ENCODE measurements around the gene CXCL14.

Gene CXCL14

GRCh38 chr5:135539430-135540005, 39.3 kb downstream of the CXCL14 start:
- Histone ChIP-seq H3K4me3 (no peak overlapping the region), H3K27ac (no peak overlapping the region)
- TF ChIP-seq, protein P1, sequence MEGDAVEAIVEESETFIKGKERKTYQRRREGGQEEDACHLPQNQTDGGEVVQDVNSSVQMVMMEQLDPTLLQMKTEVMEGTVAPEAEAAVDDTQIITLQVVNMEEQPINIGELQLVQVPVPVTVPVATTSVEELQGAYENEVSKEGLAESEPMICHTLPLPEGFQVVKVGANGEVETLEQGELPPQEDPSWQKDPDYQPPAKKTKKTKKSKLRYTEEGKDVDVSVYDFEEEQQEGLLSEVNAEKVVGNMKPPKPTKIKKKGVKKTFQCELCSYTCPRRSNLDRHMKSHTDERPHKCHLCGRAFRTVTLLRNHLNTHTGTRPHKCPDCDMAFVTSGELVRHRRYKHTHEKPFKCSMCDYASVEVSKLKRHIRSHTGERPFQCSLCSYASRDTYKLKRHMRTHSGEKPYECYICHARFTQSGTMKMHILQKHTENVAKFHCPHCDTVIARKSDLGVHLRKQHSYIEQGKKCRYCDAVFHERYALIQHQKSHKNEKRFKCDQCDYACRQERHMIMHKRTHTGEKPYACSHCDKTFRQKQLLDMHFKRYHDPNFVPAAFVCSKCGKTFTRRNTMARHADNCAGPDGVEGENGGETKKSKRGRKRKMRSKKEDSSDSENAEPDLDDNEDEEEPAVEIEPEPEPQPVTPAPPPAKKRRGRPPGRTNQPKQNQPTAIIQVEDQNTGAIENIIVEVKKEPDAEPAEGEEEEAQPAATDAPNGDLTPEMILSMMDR (IDR thresholded peaks at IDR 0.05), result no peak
- no peak for DNase-seq (ENCODE audit: low spot score)

- no peak for DNase-seq (ENCODE audit: low spot score)
- TF ChIP-seq, protein P1 (IDR thresholded peaks at IDR 0.05), result no peak
- no peak overlapping the region for H3K27ac ChIP-seq
- no peak overlapping the region for H3K4me3 ChIP-seq
Measured at GRCh38 chr5:135538261-135538660, 40.5 kb downstream of the CXCL14 start.

DNA sequence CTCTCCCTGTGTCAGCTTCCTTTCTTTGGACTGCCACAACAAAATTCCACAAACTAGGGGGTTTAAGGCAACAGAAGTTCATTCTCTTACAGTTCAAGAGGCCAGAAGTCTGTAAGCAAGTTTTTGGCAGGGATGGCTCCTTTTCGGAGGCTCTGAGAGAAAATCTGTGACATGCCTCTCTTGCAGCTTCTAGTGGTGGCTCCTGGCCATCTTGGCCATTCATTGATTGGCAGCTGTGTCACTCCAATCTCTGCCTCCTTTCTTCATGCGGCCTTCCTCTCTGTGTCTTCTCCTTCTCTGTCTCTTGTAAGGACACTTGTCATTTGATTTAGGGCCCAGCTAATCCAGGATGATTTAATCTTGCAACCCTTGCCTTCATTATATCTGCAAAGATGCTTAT, 41.0 kb downstream of the CXCL14 start:
- TF ChIP-seq, protein P1 (IDR thresholded peaks at IDR 0.05), result no peak
- DNase-seq (ENCODE audit: low spot score), result no peak
- Histone ChIP-seq H3K27ac (no peak overlapping the region), H3K4me3 (no peak overlapping the region)

GRCh38 chr5:135537271-135537670, 41.5 kb downstream of the CXCL14 start:
- TF ChIP-seq, protein P1 (IDR thresholded peaks at IDR 0.05), result no peak
- Histone ChIP-seq H3K27ac (no peak overlapping the region), H3K4me3 (no peak overlapping the region)
- no peak for DNase-seq (ENCODE audit: low spot score)

GRCh38 chr5:135535820-135536801, 42.7 kb downstream of the CXCL14 start, which contains the start of gene NEUROG1:
Gene NEUROG1 (minus strand): TSS chr5:135535964. CDS start chr5:135535690, 274 bp downstream.
- H3K27ac ChIP-seq, result no peak within 1 kb of the TSS
- no peak for DNase-seq (ENCODE audit: low spot score)
- H3K4me3 ChIP-seq, result peak within 1 kb of the TSS; percentile 51
- TF ChIP-seq, protein P1 (IDR thresholded peaks at IDR 0.05), result no peak

GRCh38 chr5:135535420-135535819, 43.4 kb downstream of the CXCL14 start:
- no peak for DNase-seq (ENCODE audit: low spot score)
- peak overlapping the region; percentile 36 for H3K4me3 ChIP-seq
- TF ChIP-seq, protein P1 (IDR thresholded peaks at IDR 0.05), result no peak

More at GRCh38 chr5:135535420-135535819, 43.4 kb downstream of the CXCL14 start:
- no peak overlapping the region for H3K27ac ChIP-seq
